Mucosa of stomach (tissue), 1 donor: Measurements from ENCODE around the gene NUAK2.

Experiments
- H3K27me3 ChIP-seq: one replicate; pipeline ENCODE4 v1.7.0; 2013; ENCODE audit warnings: mild to moderate bottlenecking, low read length; ENCODE audit not compliant: control insufficient read depth, insufficient read depth
- H3K36me3 ChIP-seq: one replicate; pipeline ENCODE4 v1.7.0; 2013; ENCODE audit warnings: low read length; ENCODE audit not compliant: control insufficient read depth, insufficient read depth
- H3K4me1 ChIP-seq: one replicate; pipeline ENCODE4 v1.7.0; 2013; ENCODE audit warnings: mild to moderate bottlenecking, low read length; ENCODE audit not compliant: control insufficient read depth, insufficient read depth
- H3K4me3 ChIP-seq: one replicate; pipeline ENCODE4 v1.7.0; 2013; ENCODE audit warnings: low read length
- H3K9ac ChIP-seq: one replicate; pipeline ENCODE4 v1.7.0; 2013; ENCODE audit warnings: mild to moderate bottlenecking, low read length, moderate library complexity
- H3K9me3 ChIP-seq: one replicate; pipeline ENCODE4 v1.7.0; 2013; ENCODE audit warnings: mild to moderate bottlenecking, low read length, moderate library complexity; ENCODE audit not compliant: control insufficient read depth
- donor health status: Pancreatic carcinoma.

The NUAK2 gene

GRCh38 chr1:205326812-205327466, 5.4 kb upstream of the NUAK2 start:
- no peaks in the 10 kb centered on the region for H3K36me3 ChIP-seq
- H3K27me3 ChIP-seq, result no peaks in the 10 kb centered on the region
- no peaks in the 10 kb centered on the region for H3K9me3 ChIP-seq
- H3K9ac ChIP-seq, result no peak overlapping the region
- H3K4me3 ChIP-seq, result no peak overlapping the region
- H3K4me1 ChIP-seq, result no peaks in the 10 kb centered on the region

DNA sequence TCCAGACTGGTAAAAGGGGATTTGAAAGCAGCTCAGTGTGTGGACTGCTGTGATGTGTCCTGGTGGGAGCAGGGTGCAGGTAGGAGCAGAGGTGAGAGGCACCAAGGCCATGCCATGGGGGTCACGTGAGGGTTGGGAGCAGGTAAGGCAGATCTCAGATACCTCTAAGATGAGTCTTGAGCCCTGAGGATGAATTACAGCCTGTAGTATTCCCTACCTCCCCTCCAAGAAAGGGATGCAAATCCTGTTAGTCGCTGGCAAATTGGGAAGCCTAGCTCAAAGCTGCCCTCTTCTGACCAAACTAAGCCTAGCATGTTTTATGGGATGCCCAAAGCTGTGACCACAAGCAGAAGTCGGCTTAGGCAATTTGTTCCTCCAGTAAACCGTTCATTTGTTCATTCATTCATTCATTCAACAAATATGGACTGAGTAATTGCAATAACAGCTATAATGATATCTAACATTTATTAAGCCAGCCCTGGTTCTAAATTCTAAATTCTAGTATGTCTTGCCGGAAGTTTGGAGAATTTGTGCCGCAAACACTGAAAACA, 3.9 kb upstream of the NUAK2 start:
- Histone ChIP-seq H3K4me1 (peaks cover 6% of the 10 kb centered on the region), H3K4me3 (no peak overlapping the region), H3K9me3 (no peaks in the 10 kb centered on the region), H3K27me3 (no peaks in the 10 kb centered on the region), H3K9ac (no peak overlapping the region), H3K36me3 (no peaks in the 10 kb centered on the region)

- Histone ChIP-seq H3K36me3 (no peaks in the 10 kb centered on the region), H3K27me3 (no peaks in the 10 kb centered on the region), H3K9ac (no peak overlapping the region), H3K4me1 (peaks cover 10% of the 10 kb centered on the region), H3K9me3 (no peaks in the 10 kb centered on the region), H3K4me3 (no peak overlapping the region)
These were observed 3.2 kb upstream of the NUAK2 start for GRCh38 chr1:205324781-205325180.

GRCh38 chr1:205323794-205324193, 2.2 kb upstream of the NUAK2 start:
- H3K9ac ChIP-seq, result no peak overlapping the region
- no peaks in the 10 kb centered on the region for H3K27me3 ChIP-seq
- H3K4me1 ChIP-seq, result peaks cover 20% of the 10 kb centered on the region
- H3K36me3 ChIP-seq, result no peaks in the 10 kb centered on the region
- H3K9me3 ChIP-seq, result no peaks in the 10 kb centered on the region
- no peak overlapping the region for H3K4me3 ChIP-seq

DNA sequence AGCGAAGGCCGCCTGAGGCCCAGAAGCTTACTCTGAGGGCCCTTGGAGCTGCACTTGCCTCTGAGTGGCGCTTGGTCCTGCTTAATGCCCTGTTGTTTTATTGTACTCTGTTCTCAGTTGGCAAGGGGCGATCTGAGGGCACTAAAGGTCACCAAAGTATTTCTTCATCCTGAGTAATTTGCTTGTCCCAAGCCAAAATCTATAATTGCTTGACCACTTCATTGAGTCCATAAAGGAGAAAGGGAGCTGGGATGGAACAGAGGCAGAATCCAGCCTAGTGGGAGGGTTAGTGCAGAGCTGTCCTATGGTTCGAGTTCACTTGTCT, 376 bp upstream of the NUAK2 start:
- Histone ChIP-seq H3K4me3 (peak overlapping the region; percentile 91), H3K4me1 (peaks cover 38% of the 10 kb centered on the region), H3K9ac (no peak overlapping the region), H3K27me3 (no peaks in the 10 kb centered on the region), H3K9me3 (no peaks in the 10 kb centered on the region), H3K36me3 (no peaks in the 10 kb centered on the region)

DNA sequence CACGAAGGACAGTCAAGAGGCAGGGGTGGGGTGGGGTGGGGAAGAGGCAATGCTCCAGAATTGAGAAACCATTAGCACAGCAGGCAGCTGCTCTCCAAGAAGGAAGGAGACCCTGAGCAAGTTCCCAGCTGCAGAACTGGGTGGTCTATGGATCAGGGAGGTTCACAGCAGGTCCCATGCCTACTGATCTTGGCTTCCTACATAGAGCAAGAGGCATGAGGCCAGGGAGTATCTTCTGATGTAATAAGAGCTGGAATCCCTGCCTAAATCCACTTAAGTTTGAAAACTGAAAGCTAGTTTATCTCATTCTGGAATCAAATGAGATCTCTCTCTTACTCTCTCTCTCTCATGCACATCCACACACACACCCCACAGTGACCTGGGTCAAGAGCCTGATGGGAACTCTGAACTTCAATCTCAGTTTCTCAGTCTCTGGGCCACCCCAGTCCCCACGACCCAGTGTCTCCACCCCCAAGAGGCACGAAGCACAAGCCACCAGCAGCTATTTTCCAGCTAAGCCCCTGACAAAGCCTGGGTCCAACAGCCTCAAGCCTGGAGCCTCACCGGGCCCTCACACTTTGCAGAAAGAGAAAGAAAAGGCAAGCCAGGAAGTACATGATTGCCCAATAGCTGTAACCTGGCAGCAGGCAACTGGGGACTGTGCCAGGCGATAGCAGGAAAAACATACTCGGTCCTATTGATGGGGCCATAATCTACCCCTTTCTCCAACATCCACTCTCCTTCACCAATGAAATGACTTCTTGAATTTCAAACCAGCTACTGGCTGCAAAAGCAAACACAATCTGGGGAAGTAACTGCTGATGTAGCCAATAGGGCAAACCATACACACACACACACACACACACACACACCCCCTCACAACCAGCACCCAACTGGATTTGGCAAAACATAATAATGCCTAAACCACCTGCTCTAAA, 2.2 kb downstream of the NUAK2 start:
- H3K4me3 ChIP-seq, result no peak overlapping the region
- H3K9ac ChIP-seq, result peak overlapping the region; percentile 13
- H3K4me1 ChIP-seq, result peaks cover 64% of the 10 kb centered on the region
- no peaks in the 10 kb centered on the region for H3K9me3 ChIP-seq
- no peaks in the 10 kb centered on the region for H3K36me3 ChIP-seq
- no peaks in the 10 kb centered on the region for H3K27me3 ChIP-seq

- Histone ChIP-seq H3K9me3 (no peaks in the 10 kb centered on the region), H3K4me3 (no peak overlapping the region), H3K4me1 (peaks cover 73% of the 10 kb centered on the region), H3K27me3 (no peaks in the 10 kb centered on the region), H3K36me3 (no peaks in the 10 kb centered on the region), H3K9ac (no peak overlapping the region)
These were observed 3.1 kb downstream of the NUAK2 start for GRCh38 chr1:205318231-205318991.

- peaks cover 75% of the 10 kb centered on the region for H3K4me1 ChIP-seq
- H3K36me3 ChIP-seq, result no peaks in the 10 kb centered on the region
- no peaks in the 10 kb centered on the region for H3K27me3 ChIP-seq
- no peaks in the 10 kb centered on the region for H3K9me3 ChIP-seq
- H3K9ac ChIP-seq, result peak overlapping the region; percentile 30
- H3K4me3 ChIP-seq, result no peak overlapping the region
These were observed 4.1 kb downstream of the NUAK2 start for GRCh38 chr1:205317311-205317917.

GRCh38 chr1:205316161-205316566, 5.4 kb downstream of the NUAK2 start:
- no peak overlapping the region for H3K4me3 ChIP-seq
- no peaks in the 10 kb centered on the region for H3K27me3 ChIP-seq
- peaks cover 75% of the 10 kb centered on the region for H3K4me1 ChIP-seq

DNA sequence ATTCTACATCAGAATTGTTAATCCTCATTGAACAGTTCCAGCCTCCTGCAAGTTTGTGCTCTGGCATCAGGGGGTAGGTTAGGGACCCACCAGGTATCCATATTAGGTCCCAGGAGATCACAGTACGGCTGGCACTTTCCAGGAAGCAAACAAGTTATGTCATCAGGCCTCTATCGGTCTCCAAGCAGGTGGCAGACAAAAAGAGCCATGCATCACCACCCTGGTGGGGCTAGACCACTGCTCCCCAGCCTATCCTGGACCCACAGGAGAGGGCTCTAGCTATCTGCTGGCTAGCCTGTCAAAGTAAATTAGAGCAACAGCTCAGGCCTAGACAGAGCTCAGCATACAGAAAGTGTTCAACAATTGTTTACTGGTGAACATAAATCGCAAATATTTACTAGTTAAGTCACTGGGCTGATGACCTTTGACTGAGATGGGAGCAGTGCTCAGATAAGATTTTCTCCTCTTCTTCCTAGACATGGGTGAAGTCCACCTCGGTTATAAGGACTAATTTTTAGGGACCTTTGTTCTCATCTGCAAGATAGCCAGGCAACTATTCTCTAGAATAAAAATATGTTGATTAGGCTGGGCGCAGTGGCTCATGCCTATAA, 6.4 kb downstream of the NUAK2 start:
- no peak overlapping the region for H3K4me3 ChIP-seq
- H3K9me3 ChIP-seq, result no peaks in the 10 kb centered on the region
- no peak overlapping the region for H3K9ac ChIP-seq
- H3K4me1 ChIP-seq, result peaks cover 68% of the 10 kb centered on the region
- H3K27me3 ChIP-seq, result no peaks in the 10 kb centered on the region
- H3K36me3 ChIP-seq, result peaks cover 7% of the 10 kb centered on the region

More at GRCh38 chr1:205316161-205316566, 5.4 kb downstream of the NUAK2 start:
- Histone ChIP-seq H3K9ac (no peak overlapping the region), H3K36me3 (peaks cover 2% of the 10 kb centered on the region), H3K9me3 (no peaks in the 10 kb centered on the region)

- Histone ChIP-seq H3K9ac (peak overlapping the region; percentile 24), H3K4me3 (no peak overlapping the region), H3K27me3 (no peaks in the 10 kb centered on the region), H3K9me3 (no peaks in the 10 kb centered on the region), H3K4me1 (peaks cover 55% of the 10 kb centered on the region), H3K36me3 (peaks cover 11% of the 10 kb centered on the region)
These were observed 7.8 kb downstream of the NUAK2 start for GRCh38 chr1:205313563-205314308.
